GM12878 (cell line): ENCODE data around the gene TSC22D1.

Source experiments
- CTCF ChIP-seq, 3 experiments: IDR thresholded peaks in 2 of 3; conservative IDR thresholded peaks in 1 of 3; 2 replicates each; pipeline ENCODE4 v1.5.1; 2011; ENCODE audit warnings: low read depth in 3 of 3, low read length in 3 of 3, mild to moderate bottlenecking in 3 of 3, control low read depth in 2 of 3, moderate library complexity in 2 of 3, inconsistent platforms in 1 of 3, mixed read lengths in 1 of 3; ENCODE audit not compliant: control insufficient read depth in 2 of 3, insufficient read depth in 1 of 3; ENCODE audit errors: extremely low read depth in 1 of 3
- ZBTB11 ChIP-seq: fragments of 450-650 bp; formaldehyde crosslinking; IDR thresholded peaks from 2 replicates; pipeline ENCODE4 v1.5.0; 2022; ENCODE audit warnings: mild to moderate bottlenecking, missing genetic modification characterization
- TF ChIP-seq, protein P1 (sequence below): fragments of 450-650 bp; IDR thresholded peaks from 2 replicates; pipeline ENCODE4 v1.6.1; 2017; ENCODE audit warnings: mild to moderate bottlenecking

GRCh38 chr13:44451651-44452050, 124.5 kb downstream of the TSC22D1 start:
- TF ChIP-seq, protein P1, sequence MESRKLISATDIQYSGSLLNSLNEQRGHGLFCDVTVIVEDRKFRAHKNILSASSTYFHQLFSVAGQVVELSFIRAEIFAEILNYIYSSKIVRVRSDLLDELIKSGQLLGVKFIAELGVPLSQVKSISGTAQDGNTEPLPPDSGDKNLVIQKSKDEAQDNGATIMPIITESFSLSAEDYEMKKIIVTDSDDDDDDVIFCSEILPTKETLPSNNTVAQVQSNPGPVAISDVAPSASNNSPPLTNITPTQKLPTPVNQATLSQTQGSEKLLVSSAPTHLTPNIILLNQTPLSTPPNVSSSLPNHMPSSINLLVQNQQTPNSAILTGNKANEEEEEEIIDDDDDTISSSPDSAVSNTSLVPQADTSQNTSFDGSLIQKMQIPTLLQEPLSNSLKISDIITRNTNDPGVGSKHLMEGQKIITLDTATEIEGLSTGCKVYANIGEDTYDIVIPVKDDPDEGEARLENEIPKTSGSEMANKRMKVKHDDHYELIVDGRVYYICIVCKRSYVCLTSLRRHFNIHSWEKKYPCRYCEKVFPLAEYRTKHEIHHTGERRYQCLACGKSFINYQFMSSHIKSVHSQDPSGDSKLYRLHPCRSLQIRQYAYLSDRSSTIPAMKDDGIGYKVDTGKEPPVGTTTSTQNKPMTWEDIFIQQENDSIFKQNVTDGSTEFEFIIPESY = no peak
- TF ChIP-seq CTCF (IDR thresholded peaks at IDR 0.05 in 2 of 3, conservative IDR thresholded peaks at IDR 0.05 in 1 of 3; ENCODE audit: control insufficient read depth in 2 of 3, extremely low read depth in 1 of 3, insufficient read depth in 1 of 3, low read depth in 3 of 3, low read length in 3 of 3) = no peak
- no peak for TF ChIP-seq ZBTB11
